GM19043 (cell line): Measurements from ENCODE around the gene FBXO47.
"Not testable (repeated sequence)": the region's sequence is repeated elsewhere in the genome, so short reads cannot be mapped to it uniquely, and the experiment has no call there.

Experiments used
- ATAC-seq: cut with Tn5 transposase; IDR thresholded peaks from one replicate; pipeline ENCODE4 v1.9.1; 2021; ENCODE audit warnings: low read depth; ENCODE audit not compliant: unreplicated experiment

FBXO47 gene

DNA sequence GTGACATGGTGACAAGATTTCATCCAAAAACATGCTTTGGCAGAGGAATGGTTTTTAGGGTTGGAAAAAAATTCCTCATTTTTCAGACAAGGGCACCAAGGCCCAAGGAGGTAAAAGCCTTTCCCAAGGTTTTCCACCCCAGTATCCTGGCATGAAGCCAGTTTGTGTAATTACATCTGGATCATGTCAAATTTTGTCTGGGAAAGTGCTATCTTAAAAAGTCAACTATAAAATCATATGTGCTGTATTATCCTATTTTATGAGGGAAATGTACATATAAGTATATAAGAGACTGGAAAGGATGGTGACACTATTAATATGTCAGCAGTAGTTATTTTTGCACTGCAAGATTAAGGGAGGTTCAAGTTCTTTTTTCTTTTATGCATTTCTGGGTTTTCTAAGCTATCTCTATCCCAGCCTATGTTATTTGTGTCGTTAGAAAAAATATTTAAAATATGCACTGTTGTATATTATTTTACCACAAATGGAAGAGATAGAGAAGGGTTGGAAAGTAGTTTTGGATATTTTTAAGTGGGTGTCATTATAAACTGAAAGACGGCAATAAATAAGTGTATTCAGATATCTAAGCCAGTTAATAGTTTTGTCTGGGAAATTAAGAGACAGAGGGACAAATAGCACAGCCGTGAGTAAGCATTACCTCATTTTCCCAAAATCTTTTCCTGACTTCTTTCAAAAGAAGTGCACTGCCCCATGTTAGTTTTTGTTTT is 13.5 kb upstream of the FBXO47 start:
- ATAC-seq = no peak

DNA sequence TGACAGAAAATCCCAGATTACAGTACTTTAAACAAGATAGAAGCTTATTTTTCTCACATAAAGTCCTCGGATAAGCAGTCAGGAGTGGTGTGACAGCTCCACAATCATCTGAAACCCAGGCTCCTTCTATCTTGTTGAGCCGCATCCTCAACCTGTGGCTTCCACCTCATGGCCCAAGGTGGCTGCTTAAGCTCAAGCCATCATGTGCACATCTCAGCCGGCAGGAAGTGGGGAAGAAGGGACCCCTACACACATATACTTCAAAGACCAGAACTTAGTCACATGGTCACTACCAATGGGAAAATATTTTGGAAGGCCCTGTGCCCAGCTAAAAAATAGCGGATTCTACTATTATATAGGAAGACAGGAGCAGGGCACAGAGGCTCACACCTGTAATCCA is 11.0 kb upstream of the FBXO47 start:
- no peak for ATAC-seq

DNA sequence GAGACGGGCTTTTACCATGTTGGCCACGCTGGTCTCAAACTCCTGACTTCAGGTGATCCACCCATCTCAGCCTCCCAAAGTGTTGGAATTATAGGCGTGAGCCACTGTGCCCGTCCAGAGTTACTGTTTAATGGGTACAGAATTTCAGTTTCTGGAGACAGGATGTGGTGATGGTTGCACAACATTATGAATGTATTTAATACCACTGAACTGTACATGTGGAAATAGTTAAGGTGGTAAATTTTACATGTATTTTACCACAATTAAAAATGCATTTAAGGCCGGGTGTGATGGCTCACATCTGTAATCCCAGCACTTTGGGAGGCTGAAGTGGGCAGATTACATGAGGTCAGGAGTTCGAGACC is 9.0 kb upstream of the FBXO47 start:
- ATAC-seq = not testable (repeated sequence)

DNA sequence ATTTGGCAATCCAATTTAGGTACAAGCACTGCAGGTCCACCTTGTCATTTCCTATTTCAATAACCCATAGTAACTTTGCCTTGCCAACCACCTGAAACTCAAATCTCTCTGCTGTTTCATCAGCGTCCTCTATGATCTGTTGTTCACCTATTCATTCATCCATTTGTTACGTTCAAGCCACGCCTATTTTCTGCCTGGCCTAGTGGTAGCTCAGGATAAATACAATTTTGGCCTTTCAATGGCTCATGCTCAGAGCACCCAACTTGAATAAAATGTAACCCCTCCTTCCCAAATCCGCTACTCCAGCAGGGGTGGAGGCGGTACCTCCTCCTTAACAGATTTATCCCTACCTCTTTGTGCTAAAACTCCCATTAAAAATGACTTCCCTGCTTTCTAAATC is 3.6 kb upstream of the FBXO47 start:
- ATAC-seq = no peak

DNA sequence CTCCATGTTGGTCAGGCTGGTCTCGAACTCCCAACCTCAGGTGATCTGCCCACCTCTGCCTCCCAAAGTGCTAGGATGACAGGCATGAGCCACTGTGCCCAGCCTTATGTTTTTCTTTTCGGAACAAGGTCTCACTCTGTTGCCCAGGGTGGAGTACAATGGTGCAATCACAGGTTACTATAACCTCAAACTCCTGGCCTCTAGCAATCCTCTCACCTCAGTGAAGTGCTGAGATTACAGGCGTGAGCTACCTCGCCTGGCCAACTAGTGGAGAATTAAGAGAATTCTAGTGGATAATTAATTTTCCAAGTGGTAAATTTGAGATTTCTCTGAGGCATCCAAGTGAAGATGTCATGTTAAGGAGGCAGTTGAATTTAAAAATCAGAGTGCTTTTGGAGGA is 2.9 kb upstream of the FBXO47 start:
- ATAC-seq = no peak

DNA sequence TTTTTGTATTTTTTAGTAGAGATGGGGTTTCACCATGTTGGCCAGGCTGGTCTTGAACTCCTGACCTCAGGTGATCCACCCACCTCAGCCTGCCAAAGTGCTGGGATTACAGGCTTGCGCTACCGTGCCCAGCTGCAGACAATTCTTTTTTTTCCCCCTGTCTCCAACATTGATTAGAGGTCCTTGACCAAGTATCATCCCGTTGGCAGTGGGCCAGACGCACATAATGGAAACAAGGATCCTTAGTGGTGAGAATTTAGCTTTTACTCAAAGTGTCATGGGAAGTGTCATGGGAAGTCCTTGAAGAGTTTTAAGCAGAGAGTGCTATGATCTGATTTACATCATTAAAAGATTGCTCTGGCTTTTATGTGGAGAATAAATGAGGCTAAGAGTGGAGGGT is 2.1 kb upstream of the FBXO47 start:
- ATAC-seq = no peak

DNA sequence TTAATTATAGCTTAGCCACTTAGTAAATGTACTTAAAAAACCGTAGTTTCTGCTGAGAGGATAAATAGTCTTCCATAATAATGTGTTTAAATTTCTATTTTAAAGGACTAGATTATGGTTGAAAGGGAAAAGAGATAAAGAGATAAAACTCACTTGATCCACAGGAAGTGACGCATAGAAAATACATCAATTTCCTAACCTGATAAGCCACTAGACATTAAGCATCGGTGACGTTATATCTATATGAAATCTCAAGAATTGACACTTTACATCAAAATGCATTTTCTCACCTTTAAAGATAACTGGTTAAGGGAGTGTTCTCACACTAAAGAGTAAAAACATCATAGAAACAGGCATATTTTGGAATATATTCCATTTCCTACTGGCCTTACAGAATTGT is 5.8 kb downstream of the FBXO47 start:
- no peak for ATAC-seq

DNA sequence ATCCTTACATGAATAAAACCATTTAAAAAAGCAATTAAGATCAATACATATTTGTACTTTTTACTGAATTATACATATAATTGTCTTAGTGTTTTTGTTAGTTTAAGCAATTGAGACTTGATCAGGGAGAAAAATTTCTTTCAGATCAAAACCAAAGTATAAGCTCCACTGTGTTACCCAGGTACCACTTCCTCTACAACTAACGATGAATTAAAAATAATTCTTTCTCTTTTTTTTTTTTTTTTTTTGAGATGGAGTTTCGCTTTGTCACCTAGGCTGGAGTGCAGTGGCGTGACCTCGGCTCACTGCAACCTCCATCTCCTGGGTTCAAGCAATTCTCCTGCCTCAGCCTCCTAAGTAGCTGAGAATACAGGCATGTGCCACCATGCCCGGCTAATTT is 6.8 kb downstream of the FBXO47 start:
- ATAC-seq = no peak

DNA sequence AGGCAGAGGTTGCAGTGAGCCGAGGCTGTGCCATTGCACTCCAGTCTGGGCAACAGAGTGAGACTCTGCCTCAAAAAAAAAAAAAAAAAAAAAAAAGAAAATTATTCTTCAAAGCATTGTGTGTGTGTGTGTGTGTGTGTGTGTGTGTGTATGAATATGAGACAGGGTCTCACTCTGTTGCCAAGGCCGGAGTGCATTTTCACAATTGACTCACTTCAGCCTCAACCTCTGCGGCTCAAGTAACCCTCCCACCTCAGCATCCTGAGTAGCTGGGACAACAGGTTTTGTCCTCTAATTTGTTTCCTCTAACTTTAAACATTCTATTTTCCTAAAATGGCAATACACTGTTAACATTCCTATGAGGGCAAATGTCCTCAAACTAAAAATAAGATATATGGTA is 7.7 kb downstream of the FBXO47 start:
- no peak for ATAC-seq

DNA sequence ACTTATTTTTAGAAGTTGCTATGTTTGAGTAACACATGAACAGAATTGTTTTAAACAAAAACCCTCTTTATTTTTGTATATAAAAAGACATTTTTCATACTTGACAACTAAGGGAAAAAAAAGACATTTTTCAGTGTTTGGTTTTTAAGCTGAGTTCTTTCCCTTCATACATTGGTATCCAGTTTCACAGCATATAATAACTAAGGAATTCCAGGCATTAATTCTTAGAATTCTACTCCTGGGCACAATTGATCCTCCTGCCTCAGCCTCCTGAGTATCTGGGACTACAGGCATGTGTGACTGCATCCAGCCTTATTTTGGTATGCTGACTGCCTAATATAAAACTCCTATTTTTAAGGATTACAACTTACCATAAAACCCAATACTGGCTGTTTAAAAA is 8.4 kb downstream of the FBXO47 start:
- ATAC-seq = no peak

DNA sequence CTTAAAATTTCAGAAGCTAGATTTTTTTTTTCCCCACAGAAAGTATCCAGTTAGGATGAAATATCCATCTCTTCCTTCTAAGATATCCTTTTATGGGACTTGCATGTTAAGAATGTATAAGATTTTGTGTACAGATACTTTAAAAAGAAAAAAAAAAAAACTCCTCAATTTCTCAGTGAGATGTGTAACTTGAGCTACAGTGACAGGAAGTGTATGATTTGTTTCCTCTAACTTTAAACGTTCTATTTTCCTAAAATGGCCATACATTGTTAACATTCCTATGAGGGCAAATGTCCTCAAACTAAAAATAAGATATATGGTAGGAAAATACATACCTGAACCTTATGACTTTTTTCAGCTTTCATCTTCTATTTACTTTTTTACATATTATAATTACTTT is 8.9 kb downstream of the FBXO47 start:
- no peak for ATAC-seq

DNA sequence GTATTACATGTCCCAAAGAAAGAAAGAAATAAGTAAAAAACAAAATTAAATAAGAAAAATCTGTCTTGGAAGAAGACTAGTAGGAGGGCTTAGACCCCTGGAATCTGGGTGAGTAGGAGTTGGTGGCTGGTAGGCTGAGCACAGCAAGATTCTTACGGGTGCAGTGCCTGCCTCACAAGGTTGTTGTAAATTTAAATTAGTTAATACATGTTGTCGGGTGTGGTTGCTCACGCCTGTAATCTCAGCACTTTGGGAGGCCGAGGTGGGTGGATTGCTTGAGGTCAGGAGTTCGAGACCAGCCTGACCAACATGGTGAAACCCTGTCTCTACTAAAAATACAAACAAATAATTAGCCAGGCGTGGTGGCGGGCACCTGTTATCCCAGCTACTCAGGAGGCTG is 13.4 kb downstream of the FBXO47 start:
- not testable (repeated sequence) for ATAC-seq

DNA sequence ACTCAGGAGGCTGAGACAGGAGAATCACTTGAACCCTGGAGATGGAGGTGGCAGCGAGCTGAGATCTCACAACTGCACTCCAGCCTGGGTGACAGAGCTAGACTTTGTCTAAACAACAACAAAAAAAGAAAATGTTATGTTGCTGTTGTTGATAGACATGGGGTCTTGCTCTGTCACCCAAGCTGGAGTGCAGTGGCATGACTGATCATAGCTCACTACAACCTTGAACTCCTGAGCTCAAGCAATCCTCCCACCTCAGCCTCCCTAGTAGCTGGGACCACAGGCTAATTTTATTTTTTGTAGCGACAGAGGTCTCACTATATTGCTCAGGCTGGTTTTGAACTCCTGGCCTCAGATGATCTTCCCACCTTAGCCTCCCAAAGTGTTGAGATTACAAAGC is 20.0 kb downstream of the FBXO47 start:
- no peak for ATAC-seq

DNA sequence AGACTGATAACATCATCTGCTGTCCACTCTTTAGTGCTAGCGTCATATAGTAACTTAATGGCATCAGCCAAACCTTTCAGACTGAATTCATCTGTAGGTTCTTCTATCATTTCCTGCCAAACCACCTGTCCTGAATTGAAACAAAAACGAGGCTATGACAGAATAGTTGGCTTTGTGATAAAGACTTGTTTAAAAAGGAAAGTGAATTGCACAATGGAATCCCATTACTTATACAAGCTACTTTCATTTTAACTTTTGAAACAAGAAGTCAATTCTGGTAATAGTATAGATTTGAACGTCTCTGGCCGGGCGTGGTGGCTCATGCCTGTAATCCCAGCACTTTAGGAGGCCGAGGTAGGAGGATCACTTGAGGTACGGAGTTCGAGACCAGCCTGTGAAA is 23.6 kb downstream of the FBXO47 start:
- no peak for ATAC-seq

DNA sequence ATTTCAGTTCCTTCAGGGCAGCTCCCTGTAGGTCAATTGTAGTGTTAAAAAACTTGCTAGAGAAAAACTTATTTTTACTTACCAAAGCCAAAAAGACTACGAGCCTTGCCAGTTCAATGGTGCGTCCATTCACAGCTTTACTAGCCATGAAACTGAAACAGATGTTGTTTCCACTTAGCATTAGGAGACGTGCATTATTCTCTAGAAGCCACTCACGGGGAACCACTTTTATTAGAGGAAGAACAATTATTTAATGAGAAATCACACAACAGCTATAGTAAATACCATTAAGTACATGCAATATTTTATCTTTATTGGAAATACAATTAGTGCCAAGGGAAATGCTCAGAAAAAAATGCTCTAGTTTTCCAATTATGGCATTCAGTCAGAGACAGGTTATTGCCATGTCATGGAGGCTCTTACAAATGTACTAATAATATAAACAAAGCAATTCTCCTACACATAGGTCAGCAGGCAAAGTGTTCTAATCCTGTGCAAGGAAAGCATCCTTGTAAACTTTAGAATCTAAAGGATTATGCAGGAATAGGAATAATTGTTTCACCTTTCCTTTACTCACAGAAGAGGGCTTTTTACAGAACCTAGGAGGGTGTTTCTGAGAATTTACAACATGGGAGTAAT is 24.4 kb downstream of the FBXO47 start:
- ATAC-seq = no peak

DNA sequence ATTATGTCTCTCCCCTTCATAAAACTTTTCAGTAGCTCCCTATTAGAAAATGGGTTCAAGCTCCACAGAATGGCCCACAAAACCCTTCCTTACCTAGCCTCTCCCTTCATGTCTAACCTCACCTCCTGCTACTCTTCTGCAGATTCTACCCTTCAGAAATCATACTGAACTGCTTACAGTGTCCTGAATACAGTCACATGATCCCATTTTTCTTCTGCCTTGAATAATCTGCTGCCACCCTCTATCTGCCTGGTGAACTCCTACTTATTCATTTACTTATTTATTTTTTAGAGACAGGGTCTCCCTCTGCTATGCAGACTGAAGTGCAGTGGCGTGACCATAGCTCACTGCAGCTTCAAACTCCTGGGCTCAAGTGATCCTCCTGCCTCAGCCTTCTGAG is 26.8 kb downstream of the FBXO47 start:
- ATAC-seq = no peak

DNA sequence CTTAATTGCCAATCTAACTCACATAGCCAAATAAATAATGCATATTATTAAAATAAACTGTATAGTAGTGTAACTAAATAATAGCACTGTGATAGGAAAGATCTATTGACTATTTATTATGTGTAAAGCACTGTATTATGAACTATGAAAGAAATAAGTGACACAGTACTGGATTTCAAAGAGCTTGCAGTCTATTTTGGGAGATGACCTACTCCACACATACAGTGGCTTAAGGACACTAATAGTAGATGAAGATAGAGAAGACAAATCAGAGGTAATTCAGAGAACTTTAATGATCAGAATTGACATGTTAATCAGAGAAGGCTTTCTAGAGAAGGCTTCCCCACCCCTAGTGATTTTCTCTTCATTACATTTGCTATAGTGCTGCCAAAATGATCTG is 27.2 kb downstream of the FBXO47 start:
- ATAC-seq = no peak

DNA sequence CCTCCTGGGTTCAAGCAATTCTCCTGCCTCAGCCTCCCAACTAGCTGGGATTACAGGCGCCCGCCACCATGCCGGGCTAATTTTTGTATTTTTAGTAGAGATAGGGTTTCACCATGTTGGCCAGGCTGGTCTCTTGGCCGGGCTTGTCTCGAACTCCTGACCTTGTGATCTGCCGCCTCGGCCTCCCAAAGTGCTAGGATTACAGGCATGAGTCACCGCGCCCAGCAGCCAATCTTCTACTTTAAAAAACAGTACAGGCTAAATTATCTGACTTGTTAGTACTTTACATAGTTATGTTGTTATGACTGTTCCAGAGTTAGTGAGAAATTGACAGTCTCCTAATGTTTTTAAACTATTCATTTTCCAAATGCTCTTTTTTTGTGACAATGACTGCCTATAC is 33.2 kb downstream of the FBXO47 start:
- ATAC-seq = not testable (repeated sequence)

DNA sequence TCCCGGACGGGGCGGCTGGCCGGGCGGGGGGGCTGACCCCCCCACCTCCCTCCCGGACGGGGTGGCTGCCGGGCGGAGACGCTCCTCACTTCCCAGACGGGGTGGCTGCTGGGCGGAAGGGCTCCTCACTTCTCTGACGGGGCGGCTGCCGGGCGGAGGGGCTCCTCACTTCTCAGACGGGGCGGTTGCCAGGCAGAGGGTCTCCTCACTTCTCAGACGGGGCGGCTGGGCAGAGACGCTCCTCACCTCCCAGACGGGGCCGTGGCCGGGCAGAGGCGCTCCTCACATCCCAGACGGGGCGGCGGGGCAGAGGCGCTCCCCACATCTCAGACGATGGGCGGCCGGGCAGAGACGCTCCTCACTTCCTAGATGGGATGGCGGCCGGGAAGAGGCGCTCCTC is 36.4 kb downstream of the FBXO47 start:
- not testable (repeated sequence) for ATAC-seq

DNA sequence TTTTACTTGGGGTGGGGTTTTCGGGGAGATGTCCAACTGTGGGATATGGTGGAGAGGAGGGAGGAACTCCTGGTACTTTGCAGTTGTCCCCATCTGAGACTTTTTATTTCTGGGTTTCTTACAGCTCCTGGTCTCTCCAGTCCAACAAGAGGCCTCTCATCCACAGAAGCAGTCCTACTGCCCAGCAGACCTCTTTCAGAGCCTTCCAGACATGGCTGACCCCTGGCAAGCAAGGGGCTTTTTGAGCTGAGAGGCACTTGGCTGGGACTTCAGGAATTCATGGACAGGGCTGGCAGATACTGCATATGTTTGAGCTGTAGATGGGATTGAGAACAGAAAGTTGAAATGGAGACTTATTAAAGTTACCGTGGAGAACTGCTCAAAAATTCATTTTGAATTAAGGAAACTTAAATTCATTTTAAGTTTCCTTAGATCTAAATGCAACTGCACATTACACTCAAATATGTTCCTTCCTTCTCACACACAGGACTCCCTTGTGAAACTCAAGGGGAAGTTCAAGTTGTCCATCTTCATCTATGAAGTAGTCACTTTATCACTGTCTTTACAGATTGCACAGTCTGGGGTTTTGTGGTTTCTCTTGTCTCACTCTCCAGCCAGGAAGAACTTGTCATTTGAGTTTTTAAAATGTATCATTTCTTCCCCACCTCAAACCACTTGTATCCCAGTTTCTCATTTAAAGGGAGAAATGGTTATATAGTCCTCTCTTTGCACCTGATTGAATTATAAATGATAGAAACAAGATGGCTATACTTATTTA is 40.7 kb downstream of the FBXO47 start:
- no peak for ATAC-seq

DNA sequence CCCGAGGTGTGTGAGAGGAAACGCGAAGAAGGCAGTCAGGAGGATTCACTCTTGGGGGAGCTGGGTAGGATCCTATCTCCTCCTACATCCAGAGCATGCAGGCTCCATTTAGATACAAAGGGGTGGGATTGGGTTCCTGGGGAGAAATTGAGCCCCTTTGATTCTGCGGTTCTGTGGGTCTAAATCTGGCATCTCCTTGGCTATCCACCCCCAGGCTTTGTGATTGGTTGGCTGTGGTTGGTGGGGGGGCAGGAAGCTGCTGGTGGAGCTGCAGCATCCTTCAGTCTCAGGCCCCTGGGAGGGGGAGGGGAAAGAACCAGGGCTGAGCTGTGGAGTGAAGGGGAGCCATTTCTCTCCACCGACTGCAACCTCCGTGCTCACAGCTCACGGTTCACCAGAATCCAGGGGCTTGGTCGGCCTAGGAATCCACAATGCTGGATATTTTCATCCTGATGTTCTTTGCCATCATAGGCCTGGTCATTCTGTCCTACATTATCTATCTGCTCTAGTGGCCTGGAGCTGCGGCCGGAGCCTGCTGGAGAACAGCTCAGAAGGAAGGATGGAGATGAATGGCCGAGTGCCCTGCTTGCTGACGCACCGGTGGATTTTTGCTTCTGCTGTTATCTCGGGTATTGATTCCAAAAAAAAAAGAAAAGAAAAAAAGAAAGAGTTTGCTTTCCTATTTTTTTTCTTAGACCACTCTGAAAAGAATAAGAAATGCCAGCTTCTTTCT is 41.8 kb downstream of the FBXO47 start, which contains the start of gene LASP1NB:
Gene LASP1NB, plus strand, starts transcription at position 352 of the 733 bp plus-strand sequence.
- no peak for ATAC-seq
